HG02588 (cell line): ENCODE results near the gene PYGL.
A peak's percentile ranks its signal among the peaks of the same experiment; 100 is the strongest.
"Not testable (repeated sequence)": the region's sequence is repeated elsewhere in the genome, so short reads cannot be mapped to it uniquely, and the experiment has no call there.

Source experiments
- ATAC-seq: cut with Tn5 transposase; IDR thresholded peaks from one replicate; pipeline ENCODE4 v1.9.1; 2021; ENCODE audit warnings: mild to moderate bottlenecking, moderate library complexity; ENCODE audit not compliant: unreplicated experiment

PYGL gene

DNA sequence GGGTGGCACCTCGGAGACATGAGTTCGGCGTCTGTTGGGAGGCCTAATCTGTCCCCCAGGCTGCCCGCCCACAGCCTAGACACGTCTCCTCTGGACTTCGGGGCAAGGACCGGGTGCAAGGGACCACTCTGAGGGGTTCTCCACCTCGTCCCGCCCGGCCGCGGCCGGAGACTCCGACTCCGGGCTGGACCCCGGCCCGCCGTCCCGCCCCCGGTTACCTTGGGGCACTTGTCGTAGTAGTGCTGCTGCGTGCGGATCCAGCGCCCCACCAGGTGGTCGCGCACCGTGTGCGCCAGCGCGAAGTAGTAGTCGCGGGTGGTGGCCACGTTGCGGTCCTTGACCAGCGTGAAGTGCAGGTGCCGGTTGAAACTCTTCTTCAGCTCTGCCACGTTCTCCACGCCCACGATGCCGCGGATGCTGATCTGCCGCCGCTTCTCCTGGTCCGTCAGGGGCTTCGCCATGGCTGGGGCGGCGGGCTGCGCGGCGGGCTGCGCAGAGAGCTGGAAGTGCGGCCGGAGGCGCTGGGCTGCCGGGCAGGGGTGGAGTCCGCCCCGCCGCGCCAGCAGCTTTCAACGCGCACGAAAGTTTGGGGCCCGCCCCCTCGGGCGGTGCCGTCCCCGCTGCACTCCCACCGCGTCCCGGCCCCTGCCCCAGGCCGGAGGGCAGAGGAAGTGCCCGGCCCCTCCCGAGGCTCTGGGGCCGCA is at the start of gene PYGL:
Gene PYGL, minus strand, starts transcription at position 541 of the 704 bp plus-strand sequence. Its CDS starts 80 bp downstream, at position 461.
- ATAC-seq: peak; percentile 55

DNA sequence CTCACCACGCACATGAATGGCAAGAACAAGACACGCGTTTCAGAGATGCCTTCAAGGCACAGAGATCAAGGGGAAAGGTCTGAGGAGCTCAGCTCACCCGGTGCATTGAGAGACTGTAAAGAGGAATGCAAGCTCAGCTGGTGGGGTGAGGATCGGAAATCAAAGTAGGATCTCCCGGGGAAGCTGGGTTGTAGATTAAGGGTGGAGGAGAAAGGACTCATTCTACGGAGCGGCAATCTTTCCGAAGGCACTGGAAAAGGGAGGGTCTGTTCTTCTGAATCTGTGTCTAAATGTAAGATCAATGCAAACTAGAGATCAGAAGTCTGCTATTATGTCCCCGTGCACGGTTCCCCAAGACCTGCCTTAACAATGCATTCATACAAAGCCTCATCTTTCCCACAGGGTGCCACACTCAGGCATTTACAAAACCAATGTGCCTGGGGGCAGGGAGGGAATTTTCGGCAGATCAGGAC is 41.6 kb upstream of the PYGL start:
- ATAC-seq: no peak

DNA sequence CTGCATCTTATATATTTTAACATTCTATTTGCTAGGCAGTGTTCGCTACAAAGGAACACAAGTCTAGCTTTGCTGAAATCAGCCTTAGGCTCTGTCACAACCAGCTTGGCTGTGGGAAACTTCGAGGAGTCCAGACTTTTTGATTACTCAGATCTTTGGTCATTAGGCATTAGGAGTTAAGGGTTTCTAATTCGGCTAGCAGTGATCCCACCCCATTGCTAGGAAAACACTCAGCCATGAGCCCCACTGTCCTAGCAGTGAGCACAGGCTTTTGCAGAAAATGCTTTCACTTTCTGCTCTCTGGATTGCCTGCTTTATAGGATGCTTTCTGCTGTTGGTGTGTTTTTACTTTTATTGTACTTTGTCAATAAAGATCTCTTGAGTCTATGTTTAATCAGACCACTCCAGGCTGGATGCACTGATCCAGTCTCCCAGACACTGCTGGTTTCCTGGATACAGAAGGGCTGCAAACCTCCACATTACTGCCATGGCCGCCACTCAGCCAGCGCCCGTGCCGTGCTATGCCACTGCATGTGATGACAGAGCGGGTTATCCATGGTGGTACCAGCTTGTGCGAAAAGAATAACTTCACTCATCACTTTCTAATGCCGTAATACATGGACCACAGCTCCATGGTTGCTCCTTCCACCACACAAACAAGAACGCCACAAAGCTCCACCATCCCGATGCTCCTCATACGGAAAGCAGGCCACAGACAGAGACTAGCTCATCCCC is 41.0 kb upstream of the PYGL start:
- ATAC-seq: no peak

DNA sequence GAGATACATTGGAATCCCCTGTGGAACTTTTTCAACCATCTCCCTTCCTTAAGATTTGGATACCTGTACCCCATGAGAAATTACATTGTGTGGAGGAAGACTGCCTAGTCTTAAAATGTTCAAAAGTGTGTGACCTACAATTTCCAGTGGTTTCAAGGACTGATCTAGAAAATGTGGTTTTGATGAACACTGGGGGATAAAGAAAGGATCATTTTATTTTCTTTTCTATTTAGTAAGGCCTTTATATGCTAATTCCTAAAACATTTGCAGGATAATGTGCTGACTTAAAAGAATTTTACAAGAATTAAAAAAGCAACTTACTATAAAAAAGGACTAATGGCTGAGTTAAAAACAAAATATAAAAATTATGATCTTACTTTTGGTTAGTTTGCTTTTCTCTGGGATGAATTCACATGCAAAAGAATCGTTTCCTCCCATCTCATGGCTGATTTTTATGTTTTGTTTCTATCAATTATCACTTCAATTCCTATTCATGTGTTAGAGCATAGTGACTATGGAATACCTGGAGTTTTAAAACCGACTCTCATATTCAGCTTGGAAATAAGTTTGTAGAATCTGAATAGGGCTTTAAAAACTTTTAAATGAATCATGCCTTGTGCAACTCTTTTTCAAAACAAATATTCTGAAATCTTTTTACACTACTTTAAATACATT is 39.9 kb upstream of the PYGL start:
- ATAC-seq: no peak

DNA sequence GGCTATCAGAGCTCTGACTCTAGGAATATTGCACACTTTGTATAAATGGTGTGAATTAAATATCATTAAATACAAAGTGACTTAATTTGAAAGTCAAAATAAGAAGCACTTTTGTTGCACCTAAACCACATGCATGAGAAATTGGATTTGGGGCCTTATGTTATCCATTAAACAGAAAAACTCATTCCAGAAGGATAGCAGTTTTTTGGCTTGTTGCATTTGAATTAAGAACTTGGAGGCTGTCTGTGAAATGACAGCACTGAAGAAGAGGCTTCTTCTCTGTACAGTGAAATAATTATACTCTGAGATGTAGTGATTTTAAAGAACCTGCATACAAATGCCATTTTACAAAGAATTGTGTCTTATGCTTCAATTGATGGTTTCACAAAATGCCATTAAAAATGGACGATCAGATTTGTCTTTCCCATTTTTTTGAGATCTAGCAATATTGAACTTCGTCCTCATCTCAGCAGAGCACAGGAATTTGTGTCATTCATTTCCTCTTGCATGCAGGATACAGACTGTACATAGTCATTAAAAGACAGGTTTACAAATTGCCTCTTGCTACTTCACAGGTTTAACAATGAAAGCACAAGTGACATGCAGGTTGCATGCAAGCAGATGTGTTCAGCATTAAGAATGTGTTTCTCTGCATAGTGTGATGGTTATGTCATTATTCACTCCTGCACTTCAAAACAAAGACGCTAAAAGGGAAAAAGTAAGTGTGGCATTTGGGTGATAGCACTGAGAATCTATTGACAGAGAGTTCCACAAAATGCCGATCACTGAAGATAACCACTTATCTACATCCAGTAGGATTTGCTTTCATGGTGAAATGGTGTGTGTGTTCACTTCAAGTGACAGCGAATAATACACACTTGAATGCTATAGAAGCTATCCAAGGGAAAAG is 35.9 kb upstream of the PYGL start:
- no peak for ATAC-seq

DNA sequence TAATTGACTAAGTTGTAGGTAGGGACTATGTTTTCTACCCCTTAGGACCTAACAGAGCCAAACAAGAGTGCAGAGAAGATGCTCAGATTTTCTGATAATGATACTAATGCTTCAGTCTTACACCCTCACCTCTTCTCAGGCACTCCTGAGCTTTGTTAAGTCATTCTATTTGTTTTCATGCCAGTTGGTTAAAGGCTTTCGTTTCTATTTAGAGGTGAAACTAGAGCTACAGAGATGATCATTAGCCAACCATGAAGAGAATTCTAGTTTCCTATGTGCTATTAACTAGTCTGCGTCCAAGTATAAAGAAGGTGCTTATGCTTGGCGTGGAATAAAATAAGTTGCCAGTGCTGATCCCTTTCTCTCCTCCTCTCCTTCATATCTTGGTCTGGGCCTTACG is 34.6 kb upstream of the PYGL start:
- peak; percentile 69 for ATAC-seq

DNA sequence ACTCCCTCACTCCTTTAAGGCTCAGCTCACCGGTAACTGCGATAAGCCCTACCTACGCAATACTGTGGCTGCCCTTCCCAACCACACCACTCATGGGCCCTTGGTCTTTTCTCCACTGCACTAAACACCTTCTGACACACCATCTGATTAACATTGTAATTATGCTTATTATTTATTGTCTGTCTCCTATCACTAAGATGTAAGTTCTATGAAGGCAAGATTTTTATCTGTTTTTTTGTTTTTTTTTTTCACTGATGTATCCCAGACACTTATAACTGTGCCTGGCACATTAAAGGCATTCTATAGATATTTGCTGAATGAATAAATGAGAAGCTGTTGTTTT is 34.2 kb upstream of the PYGL start:
- ATAC-seq: no peak

DNA sequence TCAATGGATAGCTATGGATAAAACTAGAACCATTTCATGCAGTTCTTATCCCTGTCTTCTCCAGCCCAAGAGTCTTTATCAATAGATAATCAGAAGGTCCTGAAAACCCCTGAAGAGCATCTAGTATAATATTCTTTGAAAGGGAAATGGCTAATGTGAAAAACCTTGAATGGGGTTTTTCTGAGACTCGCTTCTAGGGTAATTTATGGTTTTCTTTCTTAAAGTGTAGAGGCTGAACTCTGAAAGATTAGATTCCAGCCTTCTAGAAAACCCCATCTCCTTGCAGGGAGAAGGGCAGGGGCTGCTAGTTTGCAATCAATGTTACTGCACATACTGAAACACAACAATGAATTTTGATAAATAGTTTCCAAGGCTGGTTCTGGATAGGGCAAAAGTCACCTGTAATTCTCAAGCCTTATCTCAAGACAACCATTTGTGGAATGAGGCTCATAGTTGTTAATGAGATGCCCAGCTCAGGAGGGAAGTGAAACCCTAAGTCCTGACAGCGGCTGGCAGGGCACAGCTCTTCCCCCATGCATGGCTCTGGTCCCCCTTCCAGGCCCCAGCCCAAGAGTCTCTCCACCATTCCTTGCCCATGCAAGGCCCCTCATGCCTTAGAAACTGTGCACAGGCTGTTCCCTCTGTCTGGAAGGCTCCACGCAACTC is 33.7 kb upstream of the PYGL start:
- peak; percentile 60 for ATAC-seq

DNA sequence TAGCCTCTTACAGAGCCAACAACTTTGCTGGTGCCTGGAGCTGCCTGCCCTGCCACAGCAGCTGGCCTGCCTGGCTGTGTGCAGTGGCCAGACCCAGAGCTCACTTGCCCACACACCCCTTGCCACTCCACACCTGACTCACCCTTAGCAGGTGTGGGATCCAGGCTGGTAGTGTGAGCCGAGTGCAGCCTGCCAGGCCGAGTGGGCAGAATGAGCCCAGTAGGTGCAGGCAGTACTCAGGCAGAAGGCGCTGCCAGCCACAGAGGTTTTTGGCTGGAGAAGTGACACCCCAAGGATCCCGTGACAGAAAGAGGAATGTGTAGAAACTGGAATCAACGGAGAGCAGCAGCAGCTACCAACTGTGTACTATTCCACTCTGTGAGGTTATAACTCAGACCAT is 29.8 kb upstream of the PYGL start:
- no peak for ATAC-seq

DNA sequence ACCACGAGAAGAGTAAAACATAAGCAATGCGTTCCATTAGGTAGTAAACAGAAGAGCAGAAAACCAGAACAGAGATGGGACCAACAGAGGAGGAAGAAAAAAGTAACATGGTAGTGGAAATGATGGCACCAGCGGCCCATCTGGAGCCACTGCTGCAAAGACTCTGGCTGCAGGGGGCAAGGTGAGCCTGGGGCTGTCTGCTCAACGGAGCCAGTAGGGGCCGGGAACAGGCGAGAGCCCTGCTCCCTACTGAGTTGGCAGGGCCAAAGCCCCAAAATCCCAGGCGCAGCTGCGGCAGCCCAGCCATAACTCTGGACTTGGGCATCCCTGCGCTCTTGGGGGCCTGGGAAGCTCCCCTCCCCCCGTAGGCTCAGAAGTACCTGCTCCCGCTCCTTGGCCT is 28.5 kb upstream of the PYGL start:
- no peak for ATAC-seq

DNA sequence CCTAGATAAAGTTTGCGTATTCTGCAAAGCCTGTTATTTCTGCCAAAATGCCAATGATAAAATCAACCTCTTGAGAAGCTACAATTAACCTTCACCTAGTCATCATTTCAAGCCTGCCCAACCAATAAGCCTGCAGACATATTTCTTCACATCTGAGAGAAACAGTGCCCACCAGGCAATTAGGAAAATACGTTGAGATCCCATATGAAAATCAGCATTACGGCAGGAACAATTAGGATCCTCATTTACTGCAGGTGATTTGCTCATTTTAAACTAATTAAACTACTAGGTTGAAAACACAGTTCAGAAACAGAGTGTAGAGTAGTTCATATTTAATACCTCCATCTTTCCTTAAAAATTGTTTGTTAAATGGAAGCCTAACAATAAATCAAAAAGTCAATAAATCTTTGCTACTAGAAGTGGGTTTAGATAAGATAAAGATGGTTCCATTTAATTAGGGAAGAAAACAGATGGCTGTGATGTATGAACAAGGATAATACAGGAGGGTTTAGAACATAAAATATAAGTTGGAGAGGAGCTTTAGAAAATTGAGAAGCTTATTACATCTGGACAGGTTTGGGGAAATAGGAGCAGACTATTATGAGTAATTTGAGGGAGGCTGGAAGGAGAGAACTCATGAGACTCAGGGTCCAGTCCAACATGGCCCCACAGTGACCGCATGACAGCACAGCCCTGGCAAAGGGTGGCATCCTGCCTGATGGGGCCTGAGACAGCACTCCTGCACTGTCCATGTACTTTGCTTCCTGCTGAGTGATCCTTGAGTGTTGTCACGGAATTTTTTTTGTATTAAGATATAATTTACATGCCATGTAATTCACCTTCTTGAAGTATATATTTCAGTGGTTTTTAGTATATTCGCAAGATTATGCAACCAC is 26.9 kb upstream of the PYGL start:
- ATAC-seq: no peak

DNA sequence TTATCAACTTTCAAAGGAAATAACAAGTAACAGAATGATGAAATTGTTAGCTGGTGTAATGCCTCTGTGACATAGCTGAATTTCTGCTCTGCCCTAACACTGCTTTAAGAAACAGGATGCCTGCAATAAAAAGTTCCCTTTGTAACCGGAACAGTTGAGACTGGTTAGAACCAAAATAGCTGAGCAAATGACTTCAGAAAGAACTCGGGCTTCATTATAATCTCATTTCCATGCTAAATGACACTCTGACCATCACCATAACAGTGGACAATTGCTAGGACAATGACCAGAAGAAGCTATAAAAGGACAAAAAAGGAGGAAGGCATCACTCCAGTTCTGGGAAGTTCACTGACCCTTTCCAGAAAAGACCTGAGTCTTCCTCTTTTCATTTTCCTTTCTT is 23.5 kb upstream of the PYGL start:
- ATAC-seq: no peak

DNA sequence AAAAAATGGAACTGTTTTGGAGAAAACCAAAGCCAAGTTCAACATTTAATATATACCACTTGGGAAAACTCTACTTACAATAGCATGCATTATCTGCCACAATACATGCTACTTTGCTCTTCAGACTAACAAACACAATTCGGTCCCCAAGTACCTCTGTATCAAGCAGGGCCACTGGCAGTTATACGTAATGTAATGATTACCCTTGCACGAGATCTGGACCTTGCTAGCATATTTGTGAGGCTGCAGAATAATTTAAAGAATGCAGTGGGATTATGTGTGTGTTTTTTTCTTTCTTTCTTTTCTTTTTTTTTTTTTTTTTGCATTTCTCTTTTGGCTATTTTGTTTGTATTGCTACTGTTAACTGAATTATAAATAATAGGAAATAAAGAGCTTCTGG is 22.8 kb upstream of the PYGL start:
- ATAC-seq: no peak

DNA sequence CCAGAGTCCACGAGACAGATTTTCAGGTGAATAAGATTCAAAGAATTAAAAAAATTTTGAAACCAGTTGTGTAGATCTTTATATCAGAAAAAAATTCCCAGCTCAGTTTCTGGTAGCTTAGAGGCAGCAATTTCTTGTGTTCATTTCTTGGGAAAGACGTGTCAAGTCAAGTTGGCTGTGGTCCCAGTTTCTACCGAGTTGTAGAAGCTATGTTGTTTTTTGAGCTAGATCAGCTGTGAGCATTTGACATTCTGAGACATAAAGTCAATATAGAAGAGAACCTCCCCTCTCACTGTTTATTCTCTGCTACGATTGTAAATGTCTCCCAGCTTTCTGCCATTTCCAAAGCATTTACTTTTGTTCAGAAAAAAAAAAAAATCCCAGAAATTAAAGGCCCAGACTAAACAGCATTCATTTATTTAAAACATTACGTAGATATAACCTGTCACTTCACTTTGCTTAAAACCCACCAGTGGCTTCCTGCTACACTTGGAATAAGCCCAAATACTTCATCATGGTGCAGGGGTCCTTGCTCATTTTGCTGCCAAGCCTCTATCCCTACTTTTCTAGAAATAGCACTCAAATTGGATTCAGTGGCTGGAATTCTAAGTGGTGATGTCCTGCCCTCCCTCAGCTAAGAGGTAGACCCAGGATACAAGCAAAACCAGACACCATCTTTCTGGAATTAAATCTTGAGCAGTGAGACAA is 20.6 kb upstream of the PYGL start:
- ATAC-seq: no peak

DNA sequence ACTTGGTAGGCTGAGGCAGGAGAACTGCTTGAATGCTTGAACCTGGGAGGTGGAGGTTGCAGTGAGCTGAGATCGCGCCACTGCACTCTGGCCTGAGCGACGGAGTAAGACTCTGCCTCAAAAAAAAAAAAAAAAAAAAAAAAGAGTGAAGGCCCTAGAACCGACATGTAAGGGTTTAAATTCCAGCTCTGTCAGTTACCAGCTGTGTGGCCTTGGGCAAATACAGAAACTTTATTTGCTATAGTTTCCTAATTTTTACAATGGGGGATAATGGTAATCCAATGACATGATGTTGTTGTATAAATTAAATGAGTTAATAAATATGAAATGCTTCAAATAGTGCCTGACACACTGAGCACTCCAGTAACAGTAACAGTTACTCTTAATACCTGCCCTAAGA is 19.6 kb upstream of the PYGL start:
- no peak for ATAC-seq

DNA sequence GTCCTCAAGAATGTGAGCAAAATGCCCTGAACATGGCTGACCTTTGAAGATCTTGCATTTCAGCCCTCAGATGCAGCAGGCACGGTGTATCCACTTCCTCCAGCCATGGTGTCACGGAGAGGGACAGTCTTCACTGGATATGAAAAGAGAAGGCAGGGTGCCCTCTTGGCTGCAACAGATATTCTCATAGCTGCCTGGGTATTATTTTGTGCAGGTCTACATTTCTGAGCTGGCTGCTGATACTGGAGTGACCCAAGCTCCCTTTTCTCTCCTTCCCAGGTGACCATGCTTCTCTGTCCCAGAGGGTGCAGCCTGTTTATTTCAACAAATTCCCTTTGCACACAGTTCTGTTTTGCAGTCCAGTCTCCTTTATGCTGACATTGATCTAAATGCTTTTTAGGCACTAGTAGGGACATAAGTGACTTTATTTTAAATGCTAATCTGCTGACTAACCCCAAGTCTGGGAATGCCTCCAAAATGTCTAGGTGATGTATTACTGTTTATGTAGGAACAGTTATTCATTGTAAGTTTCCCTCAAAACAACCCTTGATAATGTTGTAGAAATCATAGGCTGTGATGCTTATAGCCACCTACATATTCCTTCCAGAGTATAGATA is 17.4 kb upstream of the PYGL start:
- ATAC-seq: no peak

DNA sequence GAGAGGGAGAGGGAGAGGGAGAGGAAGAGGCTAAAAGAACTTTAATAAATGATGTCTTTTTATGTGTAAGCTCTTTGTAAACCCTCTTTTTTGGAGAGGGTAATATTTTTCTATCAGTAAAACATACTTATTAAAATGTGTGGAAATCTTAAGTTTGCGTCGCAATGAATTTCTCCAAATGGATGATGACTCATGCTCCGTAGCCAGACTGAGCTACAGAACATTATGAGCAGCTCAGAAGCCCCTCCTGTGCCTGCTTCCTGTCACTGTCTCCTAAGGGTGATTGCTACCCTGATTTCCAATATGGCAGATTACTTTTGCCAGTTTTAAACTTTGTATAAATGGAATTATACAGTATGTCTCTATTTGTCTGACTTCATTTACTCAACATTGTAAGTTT is 13.0 kb upstream of the PYGL start:
- ATAC-seq: no peak

DNA sequence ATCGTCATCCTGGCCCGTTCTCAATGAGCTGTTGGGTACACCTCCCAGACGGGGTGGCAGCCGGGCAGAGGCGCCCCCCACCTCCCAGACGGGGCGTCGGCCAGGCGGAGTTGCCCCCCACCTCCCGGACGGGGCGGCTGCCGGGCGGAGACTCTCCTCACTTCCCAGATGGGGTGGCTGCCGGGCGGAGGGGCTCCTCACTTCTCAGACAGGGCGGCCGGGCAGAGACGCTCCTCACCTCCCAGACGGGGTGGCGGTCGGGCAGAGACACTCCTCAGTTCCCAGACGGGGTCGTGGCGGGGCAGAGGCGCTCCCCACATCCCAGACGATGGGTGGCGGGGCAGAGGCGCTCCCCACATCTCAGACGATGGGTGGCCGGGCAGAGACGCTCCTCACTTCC is 12.1 kb upstream of the PYGL start:
- ATAC-seq: not testable (repeated sequence)
